ENCODE results near the gene POU2AF3.

The POU2AF3 gene

GRCh38 chr11:111312076-111312475 lies 13.7 kb downstream of the POU2AF3 start:
- no peak for TF ChIP-seq EP300 (IDR thresholded peaks at IDR 0.05; ENCODE audit: borderline replicate concordance)
- no peak for TF ChIP-seq REST (IDR thresholded peaks at IDR 0.05; ENCODE audit: low read depth)
- TF ChIP-seq MAX (IDR thresholded peaks at IDR 0.05), result no peak
- no peak for TF ChIP-seq CREB1 (IDR thresholded peaks at IDR 0.05; ENCODE audit: low read depth)
- TF ChIP-seq TCF12 (IDR thresholded peaks at IDR 0.05; ENCODE audit: low read depth), result no peak
- TF ChIP-seq YY1 (IDR thresholded peaks at IDR 0.05; ENCODE audit: low read depth), result no peak
- TF ChIP-seq FOXM1 (IDR thresholded peaks at IDR 0.05; ENCODE audit: borderline replicate concordance, low read depth), result no peak
- no peak for TF ChIP-seq ZBTB7A (IDR thresholded peaks at IDR 0.05; ENCODE audit: low read depth)
- no peak for TF ChIP-seq TEAD4 (IDR thresholded peaks at IDR 0.05)
- no peak for TF ChIP-seq EGR1 (IDR thresholded peaks at IDR 0.05)
- no peak for TF ChIP-seq RAD21 (IDR thresholded peaks at IDR 0.05; ENCODE audit: low read depth)
- TF ChIP-seq NFIC (IDR thresholded peaks at IDR 0.05), result no peak
- TF ChIP-seq TAF1 (IDR thresholded peaks at IDR 0.05; ENCODE audit: low read depth), result no peak
- TF ChIP-seq USF1 (IDR thresholded peaks at IDR 0.05), result no peak
- TF ChIP-seq CEBPB (IDR thresholded peaks at IDR 0.05), result no peak

- TF ChIP-seq RAD21 (IDR thresholded peaks at IDR 0.05; ENCODE audit: low read depth), result no peak
- TF ChIP-seq CEBPB (IDR thresholded peaks at IDR 0.05), result no peak
- no peak for TF ChIP-seq USF1 (IDR thresholded peaks at IDR 0.05)
- no peak for TF ChIP-seq REST (IDR thresholded peaks at IDR 0.05; ENCODE audit: low read depth)
- no peak for TF ChIP-seq NFIC (IDR thresholded peaks at IDR 0.05)
- no peak for TF ChIP-seq TEAD4 (IDR thresholded peaks at IDR 0.05)
- no peak for TF ChIP-seq FOXM1 (IDR thresholded peaks at IDR 0.05; ENCODE audit: borderline replicate concordance, low read depth)
- no peak for TF ChIP-seq EGR1 (IDR thresholded peaks at IDR 0.05)
- TF ChIP-seq TAF1 (IDR thresholded peaks at IDR 0.05; ENCODE audit: low read depth), result no peak
Observed at GRCh38 chr11:111319296-111319695, 20.9 kb downstream of the POU2AF3 start.

- TF ChIP-seq EP300 (IDR thresholded peaks at IDR 0.05; ENCODE audit: borderline replicate concordance) (no peak), USF1 (IDR thresholded peaks at IDR 0.05) (no peak), TAF1 (IDR thresholded peaks at IDR 0.05; ENCODE audit: low read depth) (no peak), CREB1 (IDR thresholded peaks at IDR 0.05; ENCODE audit: low read depth) (no peak), ZBTB7A (IDR thresholded peaks at IDR 0.05; ENCODE audit: low read depth) (no peak), FOXM1 (IDR thresholded peaks at IDR 0.05; ENCODE audit: borderline replicate concordance, low read depth) (no peak), CEBPB (IDR thresholded peaks at IDR 0.05) (no peak), REST (IDR thresholded peaks at IDR 0.05; ENCODE audit: low read depth) (no peak), NFIC (IDR thresholded peaks at IDR 0.05) (no peak), TCF12 (IDR thresholded peaks at IDR 0.05; ENCODE audit: low read depth) (no peak), EGR1 (IDR thresholded peaks at IDR 0.05) (no peak), YY1 (IDR thresholded peaks at IDR 0.05; ENCODE audit: low read depth) (no peak), MAX (IDR thresholded peaks at IDR 0.05) (no peak), RAD21 (IDR thresholded peaks at IDR 0.05; ENCODE audit: low read depth) (no peak), TEAD4 (IDR thresholded peaks at IDR 0.05) (no peak)
Observed at GRCh38 chr11:111320728-111321568, 22.6 kb downstream of the POU2AF3 start.

Data from Ishikawa (cell line).